Measurements from ENCODE around the gene LRBA.

GRCh38 chr4:150457802-150458201 lies 557.3 kb downstream of the LRBA start:
- no peak for TF ChIP-seq CTCF (conservative IDR thresholded peaks at IDR 0.05)
- no peak for TF ChIP-seq EZH2 (IDR thresholded peaks at IDR 0.05; ENCODE audit: low read depth)

Data from PC-9 (cell line).